Endothelial cell of umbilical vein (primary cell): ENCODE results near the gene UBASH3B. TPM values are rescaled to one million over a fixed set of nuclear protein-coding genes. Genes with fewer than 3 reads are reported as not detected.
"Not testable (repeated sequence)": the region's sequence is repeated elsewhere in the genome, so short reads cannot be mapped to it uniquely, and the experiment has no call there.

Experiments used
- BruUV-seq: library from RNA; stranded (reverse); fragments of 400-500 nt; replicated peaks from 2 replicates; lab custom pipeline; 2021; lab: Mats Ljungman, UMichigan
- CTCF ChIA-PET: fragments of 300-600, 350-600 bp; sonication (Branson Sonifier 250); formaldehyde crosslinking; loops from one replicate; lab custom pipeline; 2021; ENCODE audit warnings: antibody characterized with exemption, inconsistent platforms; lab: Charles Lee
- POLR2A ChIA-PET: fragments of 300-600, 350-600 bp; sonication (Branson Sonifier 250); formaldehyde crosslinking; loops from one replicate; lab custom pipeline; 2021; ENCODE audit warnings: antibody characterized with exemption, inconsistent platforms; lab: Charles Lee
- DNase-seq: peaks from one replicate; pipeline ENCODE4 v3.0.0-alpha.2; 2011; ENCODE audit warnings: low read depth, low spot score
- FAIRE-seq: peaks from 2 replicates; lab custom pipeline; 2011; peaks lifted over from hg19 to GRCh38; lab: Jason Lieb, UNC
- H2AFZ ChIP-seq: 2 replicates; pipeline ENCODE4 v1.6.0; 2012; ENCODE audit warnings: low read depth, low read length, control low read depth, inconsistent platforms
- H3K27ac ChIP-seq: 2 replicates; pipeline ENCODE4 v1.5.1; 2011; ENCODE audit warnings: low read depth, mild to moderate bottlenecking, control low read depth, low read length, moderate library complexity; ENCODE audit not compliant: insufficient read depth
- H3K27me3 ChIP-seq, 2 experiments: 2 replicates each; pipeline versions ENCODE4 v1.6.0 to v1.6.1; 2011; ENCODE audit warnings: low read length in 2 of 2, mixed read lengths in 1 of 2; ENCODE audit not compliant: control insufficient read depth in 2 of 2, insufficient read depth in 2 of 2
- H3K36me3 ChIP-seq, 2 experiments: 2 replicates in 1 of 2; 3 replicates in 1 of 2; pipeline ENCODE4 v1.5.1; 2011; ENCODE audit warnings: low read length in 2 of 2, mild to moderate bottlenecking in 1 of 2, moderate library complexity in 1 of 2; ENCODE audit not compliant: control insufficient read depth in 2 of 2, insufficient read depth in 2 of 2; ENCODE audit errors: extremely low read depth in 1 of 2
- H3K4me1 ChIP-seq: 3 replicates; pipeline ENCODE4 v1.5.1; 2011; ENCODE audit warnings: mild to moderate bottlenecking, low read length; ENCODE audit not compliant: control insufficient read depth, insufficient read depth; ENCODE audit errors: extremely low read depth
- H3K4me2 ChIP-seq: 2 replicates; pipeline ENCODE4 v1.6.1; 2011; ENCODE audit warnings: low read length, control low read depth, mixed read lengths; ENCODE audit not compliant: insufficient read depth
- H3K4me3 ChIP-seq, 3 experiments: fragments of 200-600 bp in 1 of 3; sonication (generic), shearing (Covaris generic) in 1 of 3; replicated peaks in 1 of 3; 2 replicates each; pipeline ENCODE4 v1.5.1; 2011 to 2016; ENCODE audit warnings: control low read depth in 3 of 3, low read length in 3 of 3, mild to moderate bottlenecking in 2 of 3, inconsistent platforms in 1 of 3, low read depth in 1 of 3, moderate library complexity in 1 of 3; ENCODE audit not compliant: insufficient read depth in 1 of 3
- H3K79me2 ChIP-seq: 2 replicates; pipeline ENCODE4 v1.6.0; 2012; ENCODE audit warnings: low read length, inconsistent platforms; ENCODE audit not compliant: control insufficient read depth, insufficient read depth
- H3K9ac ChIP-seq: replicated peaks from 2 replicates; pipeline ENCODE3; 2011; ENCODE audit warnings: low read length, control low read depth; ENCODE audit not compliant: insufficient read depth; ENCODE audit errors: extremely low read depth
- H3K9me1 ChIP-seq: replicated peaks from 3 replicates; pipeline ENCODE4 v1.6.0; 2011; ENCODE audit warnings: mild to moderate bottlenecking, low read length; ENCODE audit not compliant: control insufficient read depth, insufficient read depth; ENCODE audit errors: extremely low read depth
- H3K9me3 ChIP-seq: replicated peaks from 2 replicates; pipeline ENCODE4 v1.5.1; 2012; ENCODE audit warnings: low read length, inconsistent platforms; ENCODE audit not compliant: control insufficient read depth, insufficient read depth
- H4K20me1 ChIP-seq: replicated peaks from 2 replicates; pipeline ENCODE3; 2011; ENCODE audit warnings: mild to moderate bottlenecking, low read length; ENCODE audit not compliant: control insufficient read depth, insufficient read depth; ENCODE audit errors: extremely low read depth
- CTCF ChIP-seq, 2 donors: IDR thresholded peaks; 1 replicate in 1 of 2; 2 replicates in 1 of 2; pipeline ENCODE4 v1.5.1; 2011; ENCODE audit warnings: low read length in 2 of 2, mild to moderate bottlenecking in 2 of 2, moderate library complexity in 2 of 2, control low read depth in 1 of 2, inconsistent platforms in 1 of 2, low read depth in 1 of 2; ENCODE audit not compliant: insufficient read depth in 1 of 2; ENCODE audit errors: extremely low read depth in 1 of 2
- MYC ChIP-seq: IDR thresholded peaks from one replicate; pipeline ENCODE4 v1.6.1; 2011; ENCODE audit warnings: mild to moderate bottlenecking, low read depth, low read length
- dilution Hi-C: fragments of 300-500 bp; cut with MboI; formaldehyde crosslinking; loops from one replicate; pipeline ENCODE4 v1.15.0; 2019; ENCODE audit warnings: low sequenced_read_pairs; ENCODE audit not compliant: extremely low pct_ligation_motif_present
- intact Hi-C: fragments of 100-400 bp; cut with micrococcal nuclease; formaldehyde crosslinking; loops from one replicate; pipeline ENCODE4 v1.10.0; 2022
- polyA plus RNA-seq, 4 experiments: library from polyadenylated mRNA; depleted of rRNA in 3 of 4; stranded (reverse) in 3 of 4; unstranded in 1 of 4; fragments of >200 nt; gene quantifications; 2 replicates each; pipeline versions ENCODE4 v1.2.1 to v1.2.3, GENCODE V29; 2011 to 2012; ENCODE audit warnings: missing spikeins in 1 of 4
- total RNA-seq: library from RNA; stranded (reverse); gene quantifications from 2 replicates; pipeline ENCODE4 v1.2.3, GENCODE V29; 2021

Gene UBASH3B
- total and polyA plus RNA-seq, 2 donors (not counting 3 experiments of a cell fraction or from before 2014, with no cell fraction given) = 23.7 to 38.1 TPM

- dilution Hi-C loops (loop anchor here (10.0 kb wide), 1 partner anchor 163 kb away; no protein-coding TSS in a partner anchor), intact Hi-C loops (no loop called here)
- no peaks in the 10 kb centered on the region for H4K20me1 ChIP-seq
- TF ChIP-seq CTCF (IDR thresholded peaks at IDR 0.05; ENCODE audit: extremely low read depth in 1 of 2, insufficient read depth in 1 of 2, low read depth in 1 of 2, low read length in 2 of 2) (no peak), MYC (no peak)
- FAIRE-seq = no peak
- POLR2A ChIA-PET = no interaction called here
- H3K27me3 ChIP-seq = peaks cover 11 to 16% of the 10 kb centered on the region in 2 experiments
- H3K9me1 ChIP-seq = no peaks in the 10 kb centered on the region
- H3K27ac ChIP-seq = no peak overlapping the region
- no TSS peak for BruUV-seq
- H3K36me3 ChIP-seq = no peaks in the 10 kb centered on the region
- no peak overlapping the region for H3K9ac ChIP-seq
- no peak overlapping the region for H3K4me2 ChIP-seq
- H3K4me3 ChIP-seq = no peak overlapping the region
- H2AFZ ChIP-seq = no peak overlapping the region
- CTCF ChIA-PET = interaction anchor here (0.5 to 9.2 kb wide), 6 partner anchors 10 to 267 kb away, joined by 3 to 621 read pairs (median 62); no protein-coding TSS in a partner anchor
- H3K79me2 ChIP-seq = no peaks in the 10 kb centered on the region
- H3K4me1 ChIP-seq = no peaks in the 10 kb centered on the region
- H3K9me3 ChIP-seq = no peaks in the 10 kb centered on the region
- no peak for DNase-seq
Measured at GRCh38 chr11:122862091-122862490, 206.6 kb downstream of the UBASH3B start.

- dilution Hi-C loops (loop anchor here (10.0 kb wide), 1 partner anchor 162 kb away; no protein-coding TSS in a partner anchor), intact Hi-C loops (loop anchor here (1.0 kb wide), 2 partner anchors 160 to 191 kb away; no protein-coding TSS in a partner anchor)
- H3K36me3 ChIP-seq, H3K9ac ChIP-seq, H3K4me1 ChIP-seq, H3K79me2 ChIP-seq, H4K20me1 ChIP-seq, FAIRE-seq, POLR2A ChIA-PET, H3K4me2 ChIP-seq, H3K4me3 ChIP-seq, H2AFZ ChIP-seq, BruUV-seq, H3K9me1 ChIP-seq, DNase-seq, H3K9me3 ChIP-seq, H3K27ac ChIP-seq: not testable (repeated sequence)
- CTCF ChIA-PET = interaction anchor here (0.6 to 9.2 kb wide), 73 partner anchors 9 to 398 kb away, joined by 3 to 621 read pairs (median 4); partner anchors contain the start of gene HSPA8
- peaks cover 11 to 18% of the 10 kb centered on the region in 2 experiments for H3K27me3 ChIP-seq
Measured at GRCh38 chr11:122863154-122863553, 207.6 kb downstream of the UBASH3B start.
